GM23338 (cell line): ENCODE results near the gene CFAP97D2. TPM values are rescaled to one million over a fixed set of nuclear protein-coding genes. Genes with fewer than 3 reads are reported as not detected.

Experiments used
- ATAC-seq: fragments of 200-7000 bp; cut with Tn5 transposase; 3 replicates; pipeline ENCODE4 v1.9.1; 2020
- DNase-seq: peaks from one replicate; pipeline ENCODE4 v3.0.0-alpha.2; 2015; ENCODE audit warnings: low spot score
- H2AFZ ChIP-seq: fragments of 200-600 bp; sonication (generic); 2 replicates; pipeline ENCODE4 v1.8.0; 2016; ENCODE audit warnings: antibody characterized with exemption, mild to moderate bottlenecking, moderate library complexity
- H3F3A ChIP-seq: fragments of 200-600 bp; sonication (generic); replicated peaks from 2 replicates; pipeline ENCODE4 v1.8.0; 2017; ENCODE audit warnings: antibody characterized with exemption, mixed run types, low read depth
- H3K27ac ChIP-seq: fragments of 200-600 bp; sonication (generic); 2 replicates; pipeline ENCODE4 v1.6.1; 2016; ENCODE audit warnings: low read depth
- H3K27me3 ChIP-seq: fragments of 200-600 bp; sonication (generic); 2 replicates; pipeline ENCODE4 v1.8.0; 2016; ENCODE audit warnings: mild to moderate bottlenecking, mixed run types, moderate library complexity; ENCODE audit not compliant: insufficient read depth
- H3K36me3 ChIP-seq: fragments of 200-600 bp; sonication (generic); 2 replicates; pipeline ENCODE4 v1.8.0; 2016; ENCODE audit warnings: mild to moderate bottlenecking; ENCODE audit not compliant: insufficient read depth
- H3K4me1 ChIP-seq: fragments of 200-600 bp; sonication (generic); 2 replicates; pipeline ENCODE4 v1.8.0; 2016; ENCODE audit warnings: mild to moderate bottlenecking, moderate library complexity; ENCODE audit not compliant: insufficient read depth
- H3K4me2 ChIP-seq: fragments of 200-600 bp; sonication (generic); 2 replicates; pipeline ENCODE4 v1.7.1; 2017; ENCODE audit warnings: mixed run types
- H3K4me3 ChIP-seq: fragments of 200-600 bp; sonication (generic); 2 replicates; pipeline ENCODE4 v1.6.1; 2016; ENCODE audit warnings: mixed run types
- H3K79me2 ChIP-seq: fragments of 200-600 bp; sonication (generic); replicated peaks from 2 replicates; pipeline ENCODE4 v1.8.0; 2017; ENCODE audit warnings: mild to moderate bottlenecking; ENCODE audit not compliant: insufficient read depth
- H3K9me2 ChIP-seq: fragments of 200-600 bp; sonication (generic); 2 replicates; pipeline ENCODE4 v1.8.0; 2017; ENCODE audit not compliant: insufficient read depth
- H4K20me1 ChIP-seq: fragments of 200-600 bp; sonication (generic); replicated peaks from 2 replicates; pipeline ENCODE4 v1.8.0; 2017; ENCODE audit warnings: mild to moderate bottlenecking; ENCODE audit not compliant: insufficient read depth
- H3K27ac Mint-ChIP-seq: 2 replicates; pipeline ENCODE4 v1.8.0; 2020; ENCODE audit warnings: inconsistent platforms, mild to moderate bottlenecking, moderate library complexity, mixed read lengths
- H3K27me3 Mint-ChIP-seq: 3 replicates; pipeline ENCODE4 v1.8.0; 2022; ENCODE audit warnings: low read depth, mild to moderate bottlenecking, moderate library complexity, mixed read lengths, inconsistent platforms; ENCODE audit not compliant: insufficient read depth, poor library complexity
- H3K36me3 Mint-ChIP-seq: 3 replicates; pipeline ENCODE4 v1.8.0; 2021; ENCODE audit warnings: low read depth, mild to moderate bottlenecking, inconsistent platforms, moderate library complexity, mixed read lengths
- H3K4me1 Mint-ChIP-seq: 3 replicates; pipeline ENCODE4 v1.8.0; 2020; ENCODE audit warnings: mild to moderate bottlenecking, inconsistent platforms, mixed read lengths
- H3K4me3 Mint-ChIP-seq: 3 replicates; pipeline ENCODE4 v1.8.0; 2021; ENCODE audit warnings: moderate library complexity, mild to moderate bottlenecking, inconsistent platforms, mixed read lengths
- H3K9me3 Mint-ChIP-seq: 3 replicates; pipeline ENCODE4 v1.8.0; 2020; ENCODE audit warnings: moderate library complexity, mild to moderate bottlenecking, inconsistent platforms, mixed read lengths
- CTCF ChIP-seq, 2 experiments: fragments of 200-600 bp in 1 of 2; sonication (generic) in 1 of 2; conservative IDR thresholded peaks; 2 replicates each; pipeline versions ENCODE4 v1.5.1 to v1.6.1; 2016 to 2017; ENCODE audit warnings: antibody characterized with exemption in 2 of 2, low read depth in 2 of 2, mild to moderate bottlenecking in 2 of 2, moderate library complexity in 1 of 2
- EZH2 ChIP-seq: fragments of 200-600 bp; sonication (generic); IDR thresholded peaks from one replicate; pipeline ENCODE4 v1.8.0; 2017; ENCODE audit warnings: antibody characterized with exemption, mild to moderate bottlenecking, low read depth; ENCODE audit not compliant: unreplicated experiment
- REST ChIP-seq: IDR thresholded peaks from one replicate; pipeline ENCODE4 v1.6.1; 2018; ENCODE audit warnings: antibody characterized with exemption; ENCODE audit not compliant: unreplicated experiment
- ZNF114 ChIP-seq: fragments of 250-450 bp; sonication (Bioruptor Pico); IDR thresholded peaks from 2 replicates; pipeline ENCODE4 v1.5.0; 2020; ENCODE audit warnings: mild to moderate bottlenecking, moderate library complexity
- ZNF331 ChIP-seq: fragments of 250-450 bp; sonication (Bioruptor Pico); IDR thresholded peaks from 2 replicates; pipeline ENCODE4 v1.5.0; 2020; ENCODE audit warnings: low read depth, mild to moderate bottlenecking, moderate library complexity
- polyA plus RNA-seq: library from polyadenylated mRNA; unstranded; fragments of >200 nt; fragmentation: Nextera tagmentation; extraction: Ambion mirVana; gene quantifications from 2 replicates; pipeline ENCODE4 v1.2.1, GENCODE V29; 2016
- total RNA-seq: library from RNA; depleted of rRNA; stranded (reverse); fragments of >200 nt; shearing (Covaris generic); gene quantifications from 2 replicates; pipeline ENCODE4 v1.2.3, GENCODE V29; 2014
- TF ChIP-seq, protein P1 (sequence below): IDR thresholded peaks from 2 replicates; pipeline ENCODE4 v1.6.1; 2016; ENCODE audit warnings: antibody characterized with exemption

CFAP97D2 gene
- total and polyA plus RNA-seq, 2 experiments from 2014 or later = not detected

DNA sequence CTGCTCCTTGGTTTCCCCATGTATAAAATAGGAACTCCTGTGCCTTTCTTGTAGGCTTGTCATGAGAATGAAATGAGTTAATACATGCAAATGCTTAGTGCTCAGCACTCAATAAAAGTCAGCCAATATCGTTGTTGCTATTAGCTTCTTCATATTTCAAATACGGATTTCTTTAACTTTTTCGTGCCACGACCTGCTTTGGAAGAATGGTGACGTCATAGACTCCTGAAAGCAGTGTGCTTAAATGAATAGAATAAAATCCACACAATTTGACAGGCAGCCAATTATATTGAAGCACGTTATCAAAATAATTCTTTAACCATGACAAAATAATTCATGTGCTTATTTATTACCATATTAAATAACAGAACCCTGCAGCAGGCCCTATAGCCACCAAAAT lies 29.1 kb downstream of the CFAP97D2 start (continued):
- TF ChIP-seq, protein P1, sequence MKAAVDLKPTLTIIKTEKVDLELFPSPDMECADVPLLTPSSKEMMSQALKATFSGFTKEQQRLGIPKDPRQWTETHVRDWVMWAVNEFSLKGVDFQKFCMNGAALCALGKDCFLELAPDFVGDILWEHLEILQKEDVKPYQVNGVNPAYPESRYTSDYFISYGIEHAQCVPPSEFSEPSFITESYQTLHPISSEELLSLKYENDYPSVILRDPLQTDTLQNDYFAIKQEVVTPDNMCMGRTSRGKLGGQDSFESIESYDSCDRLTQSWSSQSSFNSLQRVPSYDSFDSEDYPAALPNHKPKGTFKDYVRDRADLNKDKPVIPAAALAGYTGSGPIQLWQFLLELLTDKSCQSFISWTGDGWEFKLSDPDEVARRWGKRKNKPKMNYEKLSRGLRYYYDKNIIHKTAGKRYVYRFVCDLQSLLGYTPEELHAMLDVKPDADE = no peak

- peaks cover 8% of the 10 kb centered on the region for H3K4me1 Mint-ChIP-seq
- H3K36me3 Mint-ChIP-seq = peaks cover 10% of the 10 kb centered on the region
- H3K36me3 ChIP-seq = no peaks in the 10 kb centered on the region
- TF ChIP-seq REST (no peak), ZNF331 (CRISPR knock-in tag) (no peak), ZNF114 (CRISPR knock-in tag) (no peak)
- H2AFZ ChIP-seq = peak overlapping the region; percentile 32; the same call in 1 of the 2 replicates
- H3K79me2 ChIP-seq = no peaks in the 10 kb centered on the region
- H3F3A ChIP-seq = no peaks in the 10 kb centered on the region
- no peak overlapping the region for H3K4me2 ChIP-seq
- no peaks in the 10 kb centered on the region for H3K9me2 ChIP-seq
- H3K4me3 Mint-ChIP-seq = no peak overlapping the region
- no peaks in the 10 kb centered on the region for H3K4me1 ChIP-seq
- no peak overlapping the region for H3K4me3 ChIP-seq
- H4K20me1 ChIP-seq = no peaks in the 10 kb centered on the region
- ATAC-seq = peak; percentile 49; the same call in 2 of the 3 replicates
- no peak overlapping the region for H3K27ac ChIP-seq
- no peak for DNase-seq
- peaks cover 21% of the 10 kb centered on the region for H3K9me3 Mint-ChIP-seq
- H3K27me3 Mint-ChIP-seq = peaks cover 7% of the 10 kb centered on the region
- H3K27ac Mint-ChIP-seq = no peak overlapping the region
- H3K27me3 ChIP-seq = no peaks in the 10 kb centered on the region
Measured at GRCh38 chr13:114211446-114212157, 32.5 kb downstream of the CFAP97D2 start.

DNA sequence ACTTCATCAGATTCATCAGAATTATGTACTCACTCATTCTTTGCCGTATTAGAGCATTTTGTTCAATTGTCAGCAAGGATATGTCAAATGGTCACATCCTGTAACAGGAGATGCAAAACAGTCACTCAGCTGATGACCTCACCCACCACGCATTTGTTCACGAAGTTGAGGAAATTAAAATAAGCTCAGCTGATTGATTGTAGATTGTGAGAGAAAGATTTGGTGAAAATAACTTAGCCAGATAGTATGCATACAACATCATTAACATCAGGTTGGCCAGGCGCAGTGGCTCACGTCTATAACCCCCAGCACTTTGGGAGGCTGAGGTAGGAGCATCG lies 33.1 kb downstream of the CFAP97D2 start:
- H3K4me1 ChIP-seq = no peaks in the 10 kb centered on the region
- no peak for ATAC-seq
- no peaks in the 10 kb centered on the region for H3F3A ChIP-seq
- no peak overlapping the region for H3K4me3 ChIP-seq
- H3K9me3 Mint-ChIP-seq = peaks cover 16% of the 10 kb centered on the region
- H3K79me2 ChIP-seq = no peaks in the 10 kb centered on the region
- peak overlapping the region; percentile 32; the same call in 1 of the 2 replicates for H2AFZ ChIP-seq
- no peaks in the 10 kb centered on the region for H4K20me1 ChIP-seq
- H3K36me3 Mint-ChIP-seq = peaks cover 9% of the 10 kb centered on the region
- H3K4me2 ChIP-seq = no peak overlapping the region
- H3K27me3 Mint-ChIP-seq = peaks cover 7% of the 10 kb centered on the region
- no peak overlapping the region for H3K4me3 Mint-ChIP-seq
- H3K27me3 ChIP-seq = no peaks in the 10 kb centered on the region
- H3K27ac ChIP-seq = no peak overlapping the region
- no peaks in the 10 kb centered on the region for H3K9me2 ChIP-seq
- no peak for DNase-seq
- peaks cover 8% of the 10 kb centered on the region for H3K4me1 Mint-ChIP-seq
- no peak overlapping the region for H3K27ac Mint-ChIP-seq
- no peaks in the 10 kb centered on the region for H3K36me3 ChIP-seq
- TF ChIP-seq, protein P1 = no peak
- no peak for TF ChIP-seq CTCF (conservative IDR thresholded peaks at IDR 0.05; ENCODE audit: low read depth in 2 of 2)
- TF ChIP-seq REST = no peak
- TF ChIP-seq EZH2 = no peak
